ENCODE measurements around the gene CDK5R2. TPM values are rescaled to one million over a fixed set of nuclear protein-coding genes. Genes with fewer than 3 reads are reported as not detected.

The CDK5R2 gene
- not detected in 2 replicates for total RNA-seq

- Histone ChIP-seq H3K9me3 (ENCODE audit: low read depth, low read length) (no peaks in the 10 kb centered on the region), H3K36me3 (ENCODE audit: insufficient read depth, low read length) (no peaks in the 10 kb centered on the region), H3K79me2 (ENCODE audit: insufficient read depth, low read length) (no peaks in the 10 kb centered on the region), H4K20me1 (ENCODE audit: insufficient read depth, low read length) (no peaks in the 10 kb centered on the region), H3K4me2 (ENCODE audit: insufficient read depth, low read length) (peak within 1 kb of the TSS; percentile 51), H2AFZ (ENCODE audit: low read length) (no peak within 1 kb of the TSS), H3K27ac (ENCODE audit: low read depth, low read length) (no peak within 1 kb of the TSS), H3K4me1 (ENCODE audit: insufficient read depth, low read length) (no peaks in the 10 kb centered on the region), H3K4me3 (ENCODE audit: insufficient read depth, low read length) (peak within 1 kb of the TSS; percentile 33), H3K27me3 (ENCODE audit: insufficient read depth, low read length) (peaks cover 73% of the 10 kb centered on the region)
- DNase-seq (ENCODE audit: insufficient read length, low spot score, missing footprints) = peak; percentile 99
- TF ChIP-seq CTCF (IDR thresholded peaks at IDR 0.05; ENCODE audit: extremely low read depth, low read depth, low read length) = no peak
Observed at GRCh38 chr2:218959141-218959731, at the start of gene CDK5R2. Gene CDK5R2 (plus strand): TSS chr2:218959666. CDS start chr2:218959821, 155 bp downstream.

GRCh38 chr2:218910741-218911140 lies 48.7 kb upstream of the CDK5R2 start:
- no peak overlapping the region for H3K4me2 ChIP-seq (ENCODE audit: insufficient read depth, low read length)
- no peaks in the 10 kb centered on the region for H3K36me3 ChIP-seq (ENCODE audit: insufficient read depth, low read length)
- H3K27ac ChIP-seq (ENCODE audit: low read depth, low read length) = no peak overlapping the region
- TF ChIP-seq CTCF (IDR thresholded peaks at IDR 0.05; ENCODE audit: extremely low read depth, low read depth, low read length) = no peak
- H3K79me2 ChIP-seq (ENCODE audit: insufficient read depth, low read length) = no peaks in the 10 kb centered on the region
- peaks cover 12% of the 10 kb centered on the region for H3K4me1 ChIP-seq (ENCODE audit: insufficient read depth, low read length)
- H4K20me1 ChIP-seq (ENCODE audit: insufficient read depth, low read length) = no peaks in the 10 kb centered on the region
- DNase-seq (ENCODE audit: insufficient read length, low spot score, missing footprints) = no peak
- no peak overlapping the region for H2AFZ ChIP-seq (ENCODE audit: low read length)
- H3K27me3 ChIP-seq (ENCODE audit: insufficient read depth, low read length) = peaks cover 7% of the 10 kb centered on the region
- no peak overlapping the region for H3K4me3 ChIP-seq (ENCODE audit: insufficient read depth, low read length)
- H3K9me3 ChIP-seq (ENCODE audit: low read depth, low read length) = no peaks in the 10 kb centered on the region

- H3K36me3 ChIP-seq (ENCODE audit: insufficient read depth, low read length) = no peaks in the 10 kb centered on the region
- no peak for DNase-seq (ENCODE audit: insufficient read length, low spot score, missing footprints)
- no peaks in the 10 kb centered on the region for H3K4me1 ChIP-seq (ENCODE audit: insufficient read depth, low read length)
- no peak overlapping the region for H3K4me2 ChIP-seq (ENCODE audit: insufficient read depth, low read length)
- H3K27me3 ChIP-seq (ENCODE audit: insufficient read depth, low read length) = peaks cover 4% of the 10 kb centered on the region
- H4K20me1 ChIP-seq (ENCODE audit: insufficient read depth, low read length) = no peaks in the 10 kb centered on the region
- no peaks in the 10 kb centered on the region for H3K9me3 ChIP-seq (ENCODE audit: low read depth, low read length)
- no peak overlapping the region for H3K4me3 ChIP-seq (ENCODE audit: insufficient read depth, low read length)
- H3K79me2 ChIP-seq (ENCODE audit: insufficient read depth, low read length) = no peaks in the 10 kb centered on the region
- TF ChIP-seq CTCF (IDR thresholded peaks at IDR 0.05; ENCODE audit: extremely low read depth, low read depth, low read length) = no peak
- no peak overlapping the region for H2AFZ ChIP-seq (ENCODE audit: low read length)
- no peak overlapping the region for H3K27ac ChIP-seq (ENCODE audit: low read depth, low read length)
Observed at GRCh38 chr2:218920504-218920903, 39.0 kb upstream of the CDK5R2 start.

DNA sequence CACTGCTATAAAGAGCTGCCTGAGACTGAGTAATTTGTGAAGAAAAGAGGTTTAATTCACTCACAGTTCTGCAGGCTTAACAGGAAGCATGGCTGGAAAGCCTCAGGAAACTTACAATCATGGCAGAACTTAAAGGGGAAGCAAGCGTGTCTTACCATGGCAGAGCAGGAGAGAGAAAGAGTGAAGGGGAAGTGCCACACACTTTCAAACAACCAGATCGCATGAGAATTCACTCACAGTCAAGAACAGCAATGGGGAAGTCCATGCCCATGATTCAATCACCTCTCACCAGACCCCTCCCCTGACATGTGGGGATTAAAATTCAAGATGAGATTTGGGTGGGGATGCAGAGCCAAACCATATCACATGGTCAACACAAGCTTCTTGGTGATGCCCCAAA lies 34.7 kb upstream of the CDK5R2 start:
- H3K27ac ChIP-seq (ENCODE audit: low read depth, low read length) = no peak overlapping the region
- TF ChIP-seq CTCF (IDR thresholded peaks at IDR 0.05; ENCODE audit: extremely low read depth, low read depth, low read length) = no peak
- no peak for DNase-seq (ENCODE audit: insufficient read length, low spot score, missing footprints)
- H4K20me1 ChIP-seq (ENCODE audit: insufficient read depth, low read length) = no peaks in the 10 kb centered on the region
- peaks cover 9% of the 10 kb centered on the region for H3K27me3 ChIP-seq (ENCODE audit: insufficient read depth, low read length)
- no peaks in the 10 kb centered on the region for H3K36me3 ChIP-seq (ENCODE audit: insufficient read depth, low read length)
- no peak overlapping the region for H3K4me3 ChIP-seq (ENCODE audit: insufficient read depth, low read length)
- no peaks in the 10 kb centered on the region for H3K4me1 ChIP-seq (ENCODE audit: insufficient read depth, low read length)
- no peaks in the 10 kb centered on the region for H3K9me3 ChIP-seq (ENCODE audit: low read depth, low read length)
- H3K79me2 ChIP-seq (ENCODE audit: insufficient read depth, low read length) = no peaks in the 10 kb centered on the region
- no peak overlapping the region for H3K4me2 ChIP-seq (ENCODE audit: insufficient read depth, low read length)
- H2AFZ ChIP-seq (ENCODE audit: low read length) = no peak overlapping the region

All from osteoblast (primary cell).